ENCODE measurements around the gene SMYD3. TPM values are rescaled to one million over a fixed set of nuclear protein-coding genes. Genes with fewer than 3 reads are reported as not detected.

Gene SMYD3
- total and polyA plus RNA-seq, 2 of the 13 experiments (the other 11 are each of a cell fraction or from before 2014, with no cell fraction given): 27.7 to 35.8 TPM

DNA sequence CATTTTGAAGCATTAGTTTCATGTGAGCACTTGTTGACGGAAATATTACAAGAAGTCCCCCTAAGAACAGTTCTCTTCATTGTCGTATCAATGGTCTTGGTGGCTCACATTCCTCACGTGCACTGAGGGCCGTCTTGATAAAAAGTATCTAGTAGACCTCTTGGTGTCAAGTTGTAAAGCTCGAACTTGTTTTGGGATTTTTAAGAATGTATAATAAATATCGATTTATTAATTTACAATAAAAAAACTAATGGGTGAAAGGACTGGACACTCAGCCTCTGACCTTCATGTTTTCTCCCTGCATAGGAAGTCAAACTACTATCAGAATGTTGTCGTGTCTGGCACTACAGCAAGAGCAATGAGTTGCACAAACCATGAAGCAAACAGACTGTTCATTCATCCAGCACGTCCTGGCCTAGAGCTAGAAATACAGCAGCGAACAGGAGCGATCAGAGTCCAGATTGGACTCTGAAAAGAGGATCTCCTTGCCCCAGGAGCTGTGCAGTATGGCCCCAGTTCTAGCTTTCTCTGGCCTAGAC, 319.2 kb downstream of the SMYD3 start (continued):
- TF ChIP-seq ZNF713 (CRISPR knock-in tag; IDR thresholded peaks at IDR 0.05) (no peak), JUND (CRISPR knock-in tag; IDR thresholded peaks at IDR 0.05) (no peak), SP4 (CRISPR knock-in tag; IDR thresholded peaks at IDR 0.05) (no peak), CEBPB (IDR thresholded peaks at IDR 0.05; ENCODE audit: borderline replicate concordance, low read depth, low read length) (peak; percentile 92), ZNF138 (CRISPR knock-in tag; IDR thresholded peaks at IDR 0.05; ENCODE audit: low read depth) (no peak), ZNF510 (CRISPR knock-in tag; IDR thresholded peaks at IDR 0.05; ENCODE audit: low read depth) (no peak), PLRG1 (conservative IDR thresholded peaks at IDR 0.05) (no peak), THAP11 (CRISPR knock-in tag; IDR thresholded peaks at IDR 0.05) (peak; percentile 34; the same call in 1 of the 2 replicates), ZMYM3 (CRISPR knock-in tag; IDR thresholded peaks at IDR 0.05) (peak; percentile 92), RARA (CRISPR knock-in tag; IDR thresholded peaks at IDR 0.05) (peak; percentile 66), ZNF296 (CRISPR knock-in tag; conservative IDR thresholded peaks at IDR 0.05) (no peak), MAZ (IDR thresholded peaks at IDR 0.05; ENCODE audit: borderline replicate concordance, low read depth, low read length) (no peak), MAZ (CRISPR knock-in tag; IDR thresholded peaks at IDR 0.05; ENCODE audit: low read depth) (no peak), ZNF652 (CRISPR knock-in tag; IDR thresholded peaks at IDR 0.05; ENCODE audit: borderline replicate concordance, low read depth) (no peak)
- TF ChIP-seq, protein P1, sequence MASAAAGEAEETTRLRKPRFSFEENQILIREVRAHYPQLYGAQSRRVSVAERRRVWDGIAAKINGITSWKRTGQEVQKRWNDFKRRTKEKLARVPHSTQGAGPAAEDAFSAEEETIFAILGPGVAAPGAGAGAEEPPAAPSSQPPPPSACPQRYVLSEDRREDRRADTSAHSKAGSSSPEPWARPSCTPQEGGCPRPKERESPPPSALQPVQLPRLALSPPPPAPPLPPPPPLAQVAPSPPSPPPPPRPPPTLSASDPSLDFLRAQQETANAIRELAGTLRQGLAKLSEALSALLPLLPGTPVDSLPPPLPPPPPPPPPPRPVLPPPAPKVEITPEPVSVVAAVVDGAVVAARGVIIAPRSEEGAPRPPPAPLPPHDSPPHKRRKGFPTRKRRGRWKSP (CRISPR knock-in tag; IDR thresholded peaks at IDR 0.05): no peak
- TF ChIP-seq, protein P2, sequence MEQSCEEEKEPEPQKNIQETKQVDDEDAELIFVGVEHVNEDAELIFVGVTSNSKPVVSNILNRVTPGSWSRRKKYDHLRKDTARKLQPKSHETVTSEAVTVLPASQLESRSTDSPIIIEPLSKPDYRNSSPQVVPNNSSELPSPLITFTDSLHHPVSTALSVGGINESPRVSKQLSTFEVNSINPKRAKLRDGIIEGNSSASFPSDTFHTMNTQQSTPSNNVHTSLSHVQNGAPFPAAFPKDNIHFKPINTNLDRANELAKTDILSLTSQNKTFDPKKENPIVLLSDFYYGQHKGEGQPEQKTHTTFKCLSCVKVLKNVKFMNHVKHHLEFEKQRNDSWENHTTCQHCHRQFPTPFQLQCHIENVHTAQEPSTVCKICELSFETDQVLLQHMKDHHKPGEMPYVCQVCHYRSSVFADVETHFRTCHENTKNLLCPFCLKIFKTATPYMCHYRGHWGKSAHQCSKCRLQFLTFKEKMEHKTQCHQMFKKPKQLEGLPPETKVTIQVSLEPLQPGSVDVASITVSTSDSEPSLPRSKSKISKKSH (CRISPR knock-in tag; IDR thresholded peaks at IDR 0.05; ENCODE audit: borderline replicate concordance): no peak
- TF ChIP-seq, protein P3, sequence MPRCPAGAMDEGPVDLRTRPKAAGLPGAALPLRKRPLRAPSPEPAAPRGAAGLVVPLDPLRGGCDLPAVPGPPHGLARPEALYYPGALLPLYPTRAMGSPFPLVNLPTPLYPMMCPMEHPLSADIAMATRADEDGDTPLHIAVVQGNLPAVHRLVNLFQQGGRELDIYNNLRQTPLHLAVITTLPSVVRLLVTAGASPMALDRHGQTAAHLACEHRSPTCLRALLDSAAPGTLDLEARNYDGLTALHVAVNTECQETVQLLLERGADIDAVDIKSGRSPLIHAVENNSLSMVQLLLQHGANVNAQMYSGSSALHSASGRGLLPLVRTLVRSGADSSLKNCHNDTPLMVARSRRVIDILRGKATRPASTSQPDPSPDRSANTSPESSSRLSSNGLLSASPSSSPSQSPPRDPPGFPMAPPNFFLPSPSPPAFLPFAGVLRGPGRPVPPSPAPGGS (CRISPR knock-in tag; IDR thresholded peaks at IDR 0.05): no peak
- TF ChIP-seq, protein P4, sequence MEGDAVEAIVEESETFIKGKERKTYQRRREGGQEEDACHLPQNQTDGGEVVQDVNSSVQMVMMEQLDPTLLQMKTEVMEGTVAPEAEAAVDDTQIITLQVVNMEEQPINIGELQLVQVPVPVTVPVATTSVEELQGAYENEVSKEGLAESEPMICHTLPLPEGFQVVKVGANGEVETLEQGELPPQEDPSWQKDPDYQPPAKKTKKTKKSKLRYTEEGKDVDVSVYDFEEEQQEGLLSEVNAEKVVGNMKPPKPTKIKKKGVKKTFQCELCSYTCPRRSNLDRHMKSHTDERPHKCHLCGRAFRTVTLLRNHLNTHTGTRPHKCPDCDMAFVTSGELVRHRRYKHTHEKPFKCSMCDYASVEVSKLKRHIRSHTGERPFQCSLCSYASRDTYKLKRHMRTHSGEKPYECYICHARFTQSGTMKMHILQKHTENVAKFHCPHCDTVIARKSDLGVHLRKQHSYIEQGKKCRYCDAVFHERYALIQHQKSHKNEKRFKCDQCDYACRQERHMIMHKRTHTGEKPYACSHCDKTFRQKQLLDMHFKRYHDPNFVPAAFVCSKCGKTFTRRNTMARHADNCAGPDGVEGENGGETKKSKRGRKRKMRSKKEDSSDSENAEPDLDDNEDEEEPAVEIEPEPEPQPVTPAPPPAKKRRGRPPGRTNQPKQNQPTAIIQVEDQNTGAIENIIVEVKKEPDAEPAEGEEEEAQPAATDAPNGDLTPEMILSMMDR (CRISPR knock-in tag; IDR thresholded peaks at IDR 0.05): no peak
- TF ChIP-seq, protein P5, sequence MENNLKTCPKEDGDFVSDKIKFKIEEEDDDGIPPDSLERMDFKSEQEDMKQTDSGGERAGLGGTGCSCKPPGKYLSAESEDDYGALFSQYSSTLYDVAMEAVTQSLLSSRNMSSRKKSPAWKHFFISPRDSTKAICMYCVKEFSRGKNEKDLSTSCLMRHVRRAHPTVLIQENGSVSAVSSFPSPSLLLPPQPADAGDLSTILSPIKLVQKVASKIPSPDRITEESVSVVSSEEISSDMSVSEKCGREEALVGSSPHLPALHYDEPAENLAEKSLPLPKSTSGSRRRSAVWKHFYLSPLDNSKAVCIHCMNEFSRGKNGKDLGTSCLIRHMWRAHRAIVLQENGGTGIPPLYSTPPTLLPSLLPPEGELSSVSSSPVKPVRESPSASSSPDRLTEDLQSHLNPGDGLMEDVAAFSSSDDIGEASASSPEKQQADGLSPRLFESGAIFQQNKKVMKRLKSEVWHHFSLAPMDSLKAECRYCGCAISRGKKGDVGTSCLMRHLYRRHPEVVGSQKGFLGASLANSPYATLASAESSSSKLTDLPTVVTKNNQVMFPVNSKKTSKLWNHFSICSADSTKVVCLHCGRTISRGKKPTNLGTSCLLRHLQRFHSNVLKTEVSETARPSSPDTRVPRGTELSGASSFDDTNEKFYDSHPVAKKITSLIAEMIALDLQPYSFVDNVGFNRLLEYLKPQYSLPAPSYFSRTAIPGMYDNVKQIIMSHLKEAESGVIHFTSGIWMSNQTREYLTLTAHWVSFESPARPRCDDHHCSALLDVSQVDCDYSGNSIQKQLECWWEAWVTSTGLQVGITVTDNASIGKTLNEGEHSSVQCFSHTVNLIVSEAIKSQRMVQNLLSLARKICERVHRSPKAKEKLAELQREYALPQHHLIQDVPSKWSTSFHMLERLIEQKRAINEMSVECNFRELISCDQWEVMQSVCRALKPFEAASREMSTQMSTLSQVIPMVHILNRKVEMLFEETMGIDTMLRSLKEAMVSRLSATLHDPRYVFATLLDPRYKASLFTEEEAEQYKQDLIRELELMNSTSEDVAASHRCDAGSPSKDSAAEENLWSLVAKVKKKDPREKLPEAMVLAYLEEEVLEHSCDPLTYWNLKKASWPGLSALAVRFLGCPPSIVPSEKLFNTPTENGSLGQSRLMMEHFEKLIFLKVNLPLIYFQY (CRISPR knock-in tag; IDR thresholded peaks at IDR 0.05; ENCODE audit: borderline replicate concordance): no peak
